NCI-H2196 treated with DMSO at 0.1 percent for 48 hours (cell line): Measurements from ENCODE around the gene IVD.

Experiments
- DNase-seq: peaks from one replicate; lab custom pipeline; 2025; ENCODE audit not compliant: unreplicated experiment; lab: John Stamatoyannopoulos, UW

Gene IVD

GRCh38 chr15:40413036-40413435, 7.4 kb downstream of the IVD start:
- no peak for DNase-seq

- no peak for DNase-seq
These were observed 9.2 kb downstream of the IVD start for GRCh38 chr15:40414816-40415215.

GRCh38 chr15:40415226-40415625, 9.6 kb downstream of the IVD start:
- DNase-seq = no peak

- DNase-seq = no peak
These were observed 10.5 kb downstream of the IVD start for GRCh38 chr15:40416056-40416455.

GRCh38 chr15:40418126-40418525, 12.5 kb downstream of the IVD start:
- no peak for DNase-seq

- DNase-seq = no peak
These were observed 14.6 kb downstream of the IVD start for GRCh38 chr15:40420071-40420713.

GRCh38 chr15:40420793-40421192, 15.2 kb downstream of the IVD start:
- DNase-seq = peak; percentile 9

GRCh38 chr15:40421246-40422157, 15.9 kb downstream of the IVD start:
- peak; percentile 8 for DNase-seq

GRCh38 chr15:40424483-40425115, 19.0 kb downstream of the IVD start:
- DNase-seq = no peak

- no peak for DNase-seq
These were observed 20.1 kb downstream of the IVD start for GRCh38 chr15:40425681-40426080.

GRCh38 chr15:40427188-40427587, 21.6 kb downstream of the IVD start:
- no peak for DNase-seq

- no peak for DNase-seq
These were observed 22.6 kb downstream of the IVD start for GRCh38 chr15:40428185-40428584.

GRCh38 chr15:40429068-40429710, 23.6 kb downstream of the IVD start:
- DNase-seq = no peak

- no peak for DNase-seq
These were observed 24.7 kb downstream of the IVD start for GRCh38 chr15:40430271-40430805.

- no peak for DNase-seq
These were observed 29.6 kb downstream of the IVD start for GRCh38 chr15:40435023-40435709.

GRCh38 chr15:40435710-40436089, 30.1 kb downstream of the IVD start:
- DNase-seq = no peak

- DNase-seq = no peak
These were observed 30.7 kb downstream of the IVD start for GRCh38 chr15:40436116-40436891.

- no peak for DNase-seq
These were observed 31.5 kb downstream of the IVD start for GRCh38 chr15:40436892-40437751.
